HuH-7.5 (cell line): Measurements from ENCODE around the gene SKAP1.

ENCODE experiments used
- DNase-seq: peaks from one replicate; pipeline ENCODE4 v3.0.0; 2011; ENCODE audit warnings: low spot score

SKAP1 gene

DNA sequence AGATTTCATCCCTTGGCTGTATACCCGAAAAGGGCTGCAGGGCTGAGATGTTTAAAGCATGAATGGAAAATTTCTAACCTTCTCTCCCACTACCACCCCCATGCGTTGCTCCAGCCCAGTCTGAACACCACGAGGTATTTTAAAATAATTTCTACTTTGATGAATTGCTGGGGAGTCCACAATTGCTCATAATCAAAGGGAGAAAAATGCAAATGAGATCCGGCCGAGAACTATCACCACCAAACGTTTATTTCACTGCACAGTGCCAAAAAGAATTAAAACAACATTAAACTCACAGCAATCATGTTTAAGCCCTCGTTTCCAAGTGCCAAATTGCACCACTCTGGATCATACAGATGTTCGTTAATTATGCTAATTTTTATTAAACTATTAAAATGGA is 285.8 kb downstream of the SKAP1 start:
- no peak for DNase-seq

DNA sequence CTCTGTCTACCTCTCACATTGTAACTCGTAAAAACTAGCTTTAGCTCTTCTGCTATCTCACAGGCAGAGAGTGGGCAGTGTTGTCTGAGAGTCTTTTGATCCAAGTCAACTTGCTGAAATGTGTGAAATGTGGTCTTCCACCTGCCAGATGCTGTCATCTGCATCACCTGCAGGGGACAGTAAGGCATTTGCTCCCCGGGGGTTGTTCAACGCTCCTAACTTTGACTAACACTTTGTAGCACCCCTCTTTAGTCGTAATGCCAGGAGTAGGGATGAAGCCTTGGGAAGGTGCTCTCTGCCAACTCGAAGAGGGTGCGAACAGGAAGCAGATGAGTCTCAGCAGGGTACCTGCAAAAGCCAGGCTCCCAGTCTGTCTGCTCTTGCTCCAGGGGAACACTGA is 286.4 kb downstream of the SKAP1 start:
- no peak for DNase-seq

- no peak for DNase-seq
Observed at GRCh38 chr17:48139944-48140343, 290.1 kb downstream of the SKAP1 start.

- no peak for DNase-seq
Observed at GRCh38 chr17:48137656-48138055, 292.4 kb downstream of the SKAP1 start.

DNA sequence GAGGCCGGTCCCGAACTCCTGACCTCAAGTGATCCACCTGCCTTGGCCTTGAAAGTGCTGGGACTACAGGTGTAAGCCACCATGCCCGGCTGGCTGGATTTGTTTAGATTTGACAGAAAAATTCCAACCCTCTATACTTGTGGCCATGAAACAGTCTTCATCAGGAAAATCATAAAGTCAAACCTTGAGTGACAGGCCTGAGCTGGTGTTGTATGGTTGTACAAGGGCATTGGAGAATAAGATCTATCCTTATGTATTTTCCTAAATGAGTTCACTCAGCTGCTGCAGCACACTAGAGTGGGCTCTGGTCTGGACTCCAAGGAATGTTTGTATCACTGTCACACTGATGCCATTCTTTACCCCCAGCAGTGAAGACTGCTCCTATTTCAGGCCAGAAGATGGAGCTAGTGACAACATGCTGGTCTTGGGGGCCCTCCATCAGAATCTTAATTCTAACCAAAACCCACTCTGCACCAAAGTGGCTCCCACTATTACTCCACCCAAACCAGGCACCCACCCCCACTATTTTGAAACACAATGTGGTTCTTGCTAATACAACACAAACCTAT is 295.0 kb downstream of the SKAP1 start:
- no peak for DNase-seq

DNA sequence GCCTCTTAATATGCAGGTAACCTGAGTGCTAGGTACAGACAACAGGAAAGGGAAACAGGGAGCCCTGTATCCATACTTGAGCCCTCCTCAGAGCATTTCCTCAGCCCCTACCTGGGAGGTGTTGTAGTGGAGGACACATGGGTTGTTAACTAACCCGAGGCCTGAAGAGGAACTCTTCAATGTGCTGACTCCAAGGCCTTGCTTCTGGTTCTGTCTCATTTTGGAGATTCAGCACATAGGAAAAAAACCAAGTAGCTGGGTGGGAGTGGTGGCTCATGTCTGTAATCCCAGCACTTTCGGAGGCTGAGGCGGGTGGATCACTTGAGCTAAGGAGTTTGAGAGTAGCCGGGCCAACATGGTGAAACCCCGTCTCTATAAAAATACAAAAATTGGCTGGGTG is 297.6 kb downstream of the SKAP1 start:
- no peak for DNase-seq

DNA sequence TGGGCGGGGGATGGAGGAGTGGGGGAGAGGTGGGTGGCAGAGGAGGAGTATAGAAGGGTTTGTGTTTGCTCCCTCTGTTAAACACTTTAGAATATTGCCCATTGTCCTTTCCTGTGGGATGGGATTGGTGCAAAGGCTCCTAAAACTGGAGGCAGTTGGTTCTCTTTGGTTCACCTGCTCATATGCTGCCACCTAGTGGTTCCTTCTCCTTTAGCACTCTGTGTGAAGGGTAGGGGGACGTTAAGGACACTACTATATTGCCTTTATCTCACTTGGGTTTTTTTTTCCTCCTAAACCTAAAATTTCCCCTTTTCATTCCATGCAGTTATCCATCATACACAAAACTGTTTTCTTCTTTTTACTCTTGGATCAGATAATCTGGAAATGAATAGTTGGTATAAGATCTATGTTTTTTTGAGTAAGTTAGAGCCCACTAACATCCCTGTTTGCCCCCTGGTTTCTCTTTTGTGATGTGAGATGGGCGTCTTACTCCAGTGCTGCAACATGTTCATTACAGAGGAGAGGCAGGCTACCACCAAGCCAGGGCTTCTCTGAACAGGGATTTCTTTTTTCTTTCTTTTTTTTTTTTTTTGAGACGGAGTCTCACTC is 298.7 kb downstream of the SKAP1 start:
- peak; percentile 61 for DNase-seq

GRCh38 chr17:48129981-48130380 is 300.0 kb downstream of the SKAP1 start:
- DNase-seq, result no peak

DNA sequence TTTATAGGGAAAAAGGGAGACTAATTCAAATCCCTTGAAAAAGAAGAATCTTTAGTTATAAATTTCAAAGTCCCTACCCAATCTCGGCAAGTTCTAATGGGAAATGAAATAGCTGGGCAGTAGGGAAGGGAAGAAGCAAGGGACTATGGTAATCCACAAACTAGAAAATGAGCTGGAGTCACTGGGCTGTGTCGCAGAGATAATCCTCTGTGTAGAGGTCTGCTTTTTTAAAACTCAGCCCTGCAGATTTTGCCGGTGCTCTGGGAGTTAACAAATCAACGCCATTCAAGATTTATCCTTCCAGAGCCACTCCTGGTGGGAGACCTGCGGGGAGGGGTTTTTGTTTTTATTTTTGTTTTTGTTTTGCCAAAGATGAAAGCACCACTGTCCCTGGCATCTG is 301.6 kb downstream of the SKAP1 start:
- DNase-seq, result no peak

DNA sequence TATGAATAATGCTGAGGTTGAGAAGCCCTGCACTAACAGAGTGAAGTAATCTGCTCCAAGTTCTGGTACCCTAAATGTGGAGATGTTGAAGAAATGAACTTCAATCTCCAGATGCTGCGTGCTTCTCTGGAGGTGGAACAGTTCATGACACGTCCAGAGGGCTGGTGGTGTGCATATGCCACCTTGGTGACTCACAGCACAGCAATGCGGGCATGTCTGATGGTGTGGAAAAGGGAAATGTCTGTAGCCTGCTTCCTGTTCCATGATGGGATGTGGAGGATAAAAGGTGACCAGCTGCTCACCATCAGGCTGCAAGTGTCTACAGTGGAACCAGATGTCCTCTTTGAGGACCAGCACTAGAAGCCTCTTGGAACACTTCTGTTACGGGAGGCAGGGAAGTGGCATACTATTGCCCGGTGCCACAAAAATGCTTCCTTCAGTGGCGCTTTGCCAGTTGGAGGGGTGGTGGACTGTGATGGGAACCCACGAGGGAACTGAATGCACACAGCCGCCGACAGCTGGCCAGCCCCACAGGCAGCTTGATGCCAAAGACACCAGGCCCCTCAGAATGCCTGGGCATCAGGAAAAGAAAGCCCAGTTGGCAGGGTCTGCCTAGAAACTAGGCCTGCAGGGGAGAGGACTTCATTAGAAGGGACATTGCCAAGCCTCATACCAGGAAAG is 302.5 kb downstream of the SKAP1 start:
- DNase-seq, result no peak

DNA sequence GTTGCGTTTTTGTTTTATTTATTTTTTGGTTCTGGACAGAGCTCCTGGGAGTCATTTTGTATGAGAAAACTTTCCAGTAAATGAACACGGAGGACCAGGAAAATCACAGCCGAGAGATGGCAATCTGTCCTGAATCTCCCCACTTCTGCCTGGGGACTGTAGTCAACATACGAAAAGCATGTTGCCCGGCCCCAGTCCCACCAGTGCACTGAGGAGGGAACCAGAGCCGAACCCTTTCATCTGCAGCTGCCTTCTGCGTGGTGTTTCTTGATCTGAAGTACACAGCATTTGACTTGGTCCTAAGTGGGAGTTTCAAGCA is 303.5 kb downstream of the SKAP1 start:
- no peak for DNase-seq

DNA sequence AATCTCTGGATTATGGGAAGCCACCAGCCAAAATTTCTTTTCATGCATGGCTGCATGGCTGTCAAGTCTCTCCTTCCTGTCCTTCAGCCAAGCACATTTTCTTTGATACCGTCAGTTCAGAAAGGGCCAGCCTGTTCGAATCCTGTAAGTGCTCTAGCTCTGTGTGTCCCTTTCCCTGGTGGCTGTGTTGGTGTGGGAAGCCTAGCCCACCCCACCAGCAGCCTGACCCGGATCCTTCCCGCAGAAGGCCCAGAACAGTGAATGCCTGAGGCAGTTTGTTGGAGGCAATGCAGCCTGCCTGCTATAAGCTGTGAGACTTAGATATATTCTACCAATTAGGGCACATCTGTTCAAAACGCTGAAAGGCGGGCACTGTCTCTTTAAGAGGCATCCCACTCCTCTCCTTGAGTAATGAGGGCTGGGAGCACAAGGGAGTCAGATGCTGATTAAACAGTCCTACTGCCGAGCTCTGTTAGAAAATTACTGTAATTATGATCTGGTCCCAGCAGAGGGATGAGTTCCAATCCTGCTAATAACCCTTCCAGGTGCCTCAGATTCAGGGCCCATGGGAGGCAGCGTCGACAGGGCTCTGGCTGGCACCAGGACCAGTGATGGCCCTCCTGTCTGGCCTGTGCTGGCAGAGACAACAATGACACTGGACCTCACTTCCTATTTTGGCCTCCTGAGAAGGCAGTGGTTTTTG is 304.0 kb downstream of the SKAP1 start:
- no peak for DNase-seq

DNA sequence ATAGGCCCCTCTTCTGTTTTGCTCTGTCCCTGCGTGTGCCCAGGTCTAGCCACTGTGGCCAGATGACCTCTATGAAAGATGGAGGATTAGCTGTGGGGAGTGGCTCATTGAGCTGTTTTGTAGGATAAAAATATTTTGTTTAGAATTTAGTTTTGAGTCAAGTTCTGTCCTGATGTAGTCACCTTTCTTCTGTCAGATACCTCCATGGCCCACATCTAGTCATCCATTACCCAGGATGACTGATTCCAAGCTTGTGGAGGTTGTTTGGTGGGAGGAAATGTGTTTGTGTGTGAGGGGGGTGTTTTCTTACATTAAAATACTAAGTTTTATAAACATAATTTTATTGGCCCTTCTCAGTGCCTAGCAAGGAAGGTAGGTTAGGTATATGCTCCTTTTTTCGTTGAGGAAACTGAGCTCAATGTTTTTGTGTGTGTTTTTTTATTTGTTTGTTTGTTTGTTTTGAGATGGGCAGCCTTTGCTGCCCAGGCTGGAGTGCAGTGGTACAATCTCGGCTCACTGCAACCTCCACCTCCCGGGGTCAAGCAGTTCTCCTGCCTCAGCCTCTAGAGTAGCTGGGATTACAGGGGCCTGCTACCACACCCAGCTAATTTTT is 306.1 kb downstream of the SKAP1 start:
- no peak for DNase-seq

GRCh38 chr17:48123111-48123510 is 306.9 kb downstream of the SKAP1 start:
- no peak for DNase-seq

GRCh38 chr17:48122665-48123045 is 307.4 kb downstream of the SKAP1 start:
- no peak for DNase-seq

DNA sequence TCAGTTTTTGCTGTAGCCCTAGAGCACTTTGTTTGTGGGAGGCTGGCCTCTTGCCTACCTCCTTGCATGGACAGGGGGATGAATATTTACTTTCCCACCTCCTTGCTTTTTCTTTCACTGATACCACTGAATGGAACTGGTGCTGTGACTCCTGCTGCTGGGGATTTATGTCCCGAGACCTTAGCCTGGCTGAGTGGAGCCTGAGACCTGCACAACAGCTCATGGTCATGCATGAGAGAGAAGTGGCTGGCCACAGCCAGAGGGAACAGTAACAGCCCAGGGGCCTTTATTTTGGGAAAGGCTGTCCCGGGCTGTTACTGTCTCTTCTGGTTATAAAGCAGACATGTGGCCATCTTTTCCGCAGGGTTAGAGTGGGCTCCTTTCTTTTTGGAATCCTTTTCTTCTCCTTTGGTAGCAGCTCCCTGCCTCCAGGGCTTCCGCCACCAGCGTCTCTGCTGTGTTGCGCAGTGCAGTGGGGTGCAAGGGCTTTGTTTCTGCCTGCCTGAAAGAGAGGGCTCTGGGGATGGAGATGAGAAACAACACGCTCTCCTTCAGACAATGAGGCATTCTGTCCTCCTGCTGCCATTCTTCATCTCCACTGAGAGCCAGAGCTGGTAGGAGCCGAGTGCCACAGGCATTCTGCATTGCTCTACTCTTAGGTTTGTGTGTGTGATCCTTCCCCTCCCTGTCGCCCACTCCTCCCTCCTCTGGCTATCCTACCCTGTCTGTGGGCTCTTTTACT is 307.9 kb downstream of the SKAP1 start:
- DNase-seq, result no peak

- DNase-seq, result no peak
Observed at GRCh38 chr17:48113201-48113676, 316.8 kb downstream of the SKAP1 start.

DNA sequence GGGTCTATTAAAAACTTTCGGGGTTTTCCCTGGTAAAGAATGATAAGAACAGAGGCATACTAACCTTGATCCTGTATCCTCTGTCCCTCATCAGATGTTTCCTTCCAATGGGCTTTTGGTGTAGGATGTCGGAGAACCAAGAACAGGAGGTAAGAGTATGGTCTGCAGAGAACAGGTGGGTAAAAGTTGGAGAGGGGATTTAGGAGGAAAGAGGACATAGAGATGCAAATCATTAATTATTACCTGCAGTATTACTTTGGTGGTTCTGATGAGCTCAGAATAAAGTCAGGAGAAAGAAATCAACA is 318.1 kb downstream of the SKAP1 start:
- no peak for DNase-seq

DNA sequence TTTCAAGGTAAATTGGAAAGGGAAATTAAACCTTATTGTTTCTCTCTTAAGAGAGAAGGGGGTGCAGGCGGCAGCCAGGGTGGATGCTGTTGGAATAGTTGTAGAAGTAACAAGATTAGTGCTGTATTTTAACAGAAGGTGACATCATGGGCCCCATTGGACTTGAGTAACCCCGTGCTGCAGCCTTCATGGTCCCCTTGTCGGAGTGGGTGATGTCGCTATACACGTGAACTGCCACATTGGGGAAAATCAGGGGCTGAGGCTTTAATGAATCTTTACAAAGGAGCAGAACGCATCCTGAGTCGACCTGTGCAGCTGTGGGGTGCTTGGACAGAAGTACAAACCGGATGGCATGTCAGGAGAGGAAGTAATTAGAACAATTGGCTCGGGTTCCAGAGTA is 319.3 kb downstream of the SKAP1 start:
- no peak for DNase-seq

DNA sequence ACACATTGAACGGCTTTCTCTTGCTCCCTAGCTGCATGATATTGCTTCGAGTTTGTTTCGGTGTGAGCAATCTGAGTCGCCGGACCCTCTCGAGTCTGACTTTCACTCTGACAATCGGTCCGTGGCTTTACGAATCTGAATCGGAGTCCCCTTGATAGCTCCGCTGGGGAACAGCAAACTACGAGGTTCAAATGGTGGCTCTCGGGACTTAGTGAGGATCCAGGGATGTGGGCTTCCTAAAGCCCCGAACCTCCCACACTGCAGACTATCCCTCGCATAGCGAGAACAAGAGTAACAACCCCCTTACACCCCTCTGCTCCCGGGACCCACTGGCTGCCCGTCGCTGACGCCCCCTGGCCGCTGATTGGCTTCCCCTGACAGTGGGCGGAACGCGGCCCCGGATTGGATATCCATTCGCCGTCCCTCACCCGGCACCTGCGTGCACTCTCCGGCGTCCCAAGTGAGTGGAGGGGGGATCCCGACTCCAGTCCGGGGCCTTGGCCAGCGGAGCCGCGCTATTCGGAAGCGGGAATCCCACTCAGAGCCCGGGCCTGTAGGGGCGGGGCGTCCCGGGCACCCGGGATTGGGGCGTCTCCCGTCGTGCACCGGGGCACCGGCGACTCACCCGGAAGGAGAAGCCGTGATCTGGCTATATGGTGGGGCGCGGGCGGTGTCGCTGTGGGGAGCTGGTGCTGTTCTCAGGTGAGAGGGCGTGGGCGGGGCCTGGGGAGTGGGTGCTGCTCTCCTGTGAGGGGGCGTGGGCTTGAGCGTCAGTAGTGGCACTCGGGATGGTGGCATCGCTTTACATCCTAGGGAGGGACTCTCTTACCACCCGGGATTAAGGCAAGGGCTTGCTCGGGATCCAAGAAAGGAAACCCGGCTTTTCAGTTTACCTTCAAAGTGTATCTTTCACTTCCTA is 322.6 kb downstream of the SKAP1 start, which contains the start of gene SNX11:
Gene SNX11, plus strand, starts transcription at position 630 of the 919 bp plus-strand sequence. CDS start 4,278 bp downstream, outside the sequence.
- peak; percentile 77 for DNase-seq

GRCh38 chr17:48106802-48107136 is 323.2 kb downstream of the SKAP1 start:
- DNase-seq, result no peak
